NCI-H1694 (cell line): ENCODE measurements around the gene SDE2.
"Not testable (repeated sequence)": the region's sequence is repeated elsewhere in the genome, so short reads cannot be mapped to it uniquely, and the experiment has no call there.

ENCODE experiments used
- DNase-seq: peaks from one replicate; lab custom pipeline; 2025; lab: John Stamatoyannopoulos, UW

Gene SDE2

GRCh38 chr1:226006686-226007085, 7.5 kb upstream of the SDE2 start:
- no peak for DNase-seq

- no peak for DNase-seq
These were observed 5.3 kb upstream of the SDE2 start for GRCh38 chr1:226004396-226004795.

- no peak for DNase-seq
These were observed 4.5 kb upstream of the SDE2 start for GRCh38 chr1:226003502-226004170.

GRCh38 chr1:226002667-226003501, 3.7 kb upstream of the SDE2 start:
- peak; percentile 37 for DNase-seq

GRCh38 chr1:226001963-226002666, 3.0 kb upstream of the SDE2 start:
- no peak for DNase-seq

- no peak for DNase-seq
These were observed 1.9 kb upstream of the SDE2 start for GRCh38 chr1:226001088-226001487.

GRCh38 chr1:226000493-226001081, 1.4 kb upstream of the SDE2 start:
- not testable (repeated sequence) for DNase-seq

GRCh38 chr1:225999912-226000337, 782 bp upstream of the SDE2 start:
- DNase-seq, result no peak

GRCh38 chr1:225998560-225999226, 450 bp downstream of the SDE2 start:
- DNase-seq, result no peak

- no peak for DNase-seq
These were observed 2.1 kb downstream of the SDE2 start for GRCh38 chr1:225996946-225997545.

GRCh38 chr1:225995919-225996864, 3.0 kb downstream of the SDE2 start:
- no peak for DNase-seq

- DNase-seq, result no peak
These were observed 8.3 kb downstream of the SDE2 start for GRCh38 chr1:225990705-225991464.

GRCh38 chr1:225987491-225988316, 11.4 kb downstream of the SDE2 start:
- peak; percentile 40 for DNase-seq

- no peak for DNase-seq
These were observed 17.4 kb downstream of the SDE2 start for GRCh38 chr1:225981714-225982113.

- DNase-seq, result no peak
These were observed 18.9 kb downstream of the SDE2 start for GRCh38 chr1:225980005-225980836.

GRCh38 chr1:225979421-225979820, 19.7 kb downstream of the SDE2 start:
- no peak for DNase-seq

GRCh38 chr1:225977937-225978748, 21.0 kb downstream of the SDE2 start:
- no peak for DNase-seq
